ENCODE results near the gene CCND3.

- TF ChIP-seq CTCF (IDR thresholded peaks at IDR 0.05; ENCODE audit: insufficient read depth, low read length) (no peak), POLR2AphosphoS5 (IDR thresholded peaks at IDR 0.05; ENCODE audit: low read depth) (no peak), REST (IDR thresholded peaks at IDR 0.05; ENCODE audit: insufficient replicate concordance, low read depth) (no peak)
These were observed 26.0 kb upstream of the CCND3 start for GRCh38 chr6:41967312-41968287.

Data from HL-60 (cell line).